GM21717 (cell line): Measurements from ENCODE around the gene SYNGR4.
"Not testable (repeated sequence)": the region's sequence is repeated elsewhere in the genome, so short reads cannot be mapped to it uniquely, and the experiment has no call there.

ENCODE experiments used
- ATAC-seq: cut with Tn5 transposase; IDR thresholded peaks from one replicate; pipeline ENCODE4 v1.9.1; 2021; ENCODE audit warnings: mild to moderate bottlenecking, moderate library complexity; ENCODE audit not compliant: unreplicated experiment

Gene SYNGR4

GRCh38 chr19:48370955-48371354, 6.8 kb downstream of the SYNGR4 start:
- no peak for ATAC-seq

GRCh38 chr19:48371367-48371766, 7.2 kb downstream of the SYNGR4 start:
- ATAC-seq, result no peak

- ATAC-seq, result not testable (repeated sequence)
These were observed 7.6 kb downstream of the SYNGR4 start for GRCh38 chr19:48371771-48372170.

GRCh38 chr19:48372904-48373303, 8.7 kb downstream of the SYNGR4 start:
- ATAC-seq, result no peak

GRCh38 chr19:48373567-48373966, 9.4 kb downstream of the SYNGR4 start:
- ATAC-seq, result no peak

GRCh38 chr19:48378194-48378570, 14.0 kb downstream of the SYNGR4 start:
- ATAC-seq, result no peak

- ATAC-seq, result no peak
These were observed 14.9 kb downstream of the SYNGR4 start for GRCh38 chr19:48379058-48379457.

GRCh38 chr19:48381178-48381950, 17.2 kb downstream of the SYNGR4 start:
- no peak for ATAC-seq

- no peak for ATAC-seq
These were observed 18.1 kb downstream of the SYNGR4 start for GRCh38 chr19:48382286-48382685.

- no peak for ATAC-seq
These were observed 21.4 kb downstream of the SYNGR4 start for GRCh38 chr19:48385461-48386087.

- ATAC-seq, result no peak
These were observed 22.8 kb downstream of the SYNGR4 start for GRCh38 chr19:48386981-48387380.

GRCh38 chr19:48390188-48391099, 26.3 kb downstream of the SYNGR4 start:
- ATAC-seq, result no peak

GRCh38 chr19:48391100-48392005, 27.2 kb downstream of the SYNGR4 start, which contains the start of gene KDELR1:
KDELR1 (minus strand) TSS chr19:48391551; CDS start chr19:48391358, 193 bp downstream.
- ATAC-seq, result peak; percentile 57

GRCh38 chr19:48392006-48392344, 27.8 kb downstream of the SYNGR4 start:
- ATAC-seq, result not testable (repeated sequence)

- no peak for ATAC-seq
These were observed 28.8 kb downstream of the SYNGR4 start for GRCh38 chr19:48392860-48393558.

GRCh38 chr19:48393559-48394330, 29.6 kb downstream of the SYNGR4 start, which contains the start of gene GRIN2D:
GRIN2D (plus strand) TSS chr19:48393668; CDS start chr19:48398393, 4,725 bp downstream.
- ATAC-seq, result no peak

- ATAC-seq, result no peak
These were observed 30.4 kb downstream of the SYNGR4 start for GRCh38 chr19:48394331-48395169.

- ATAC-seq, result no peak
These were observed 30.9 kb downstream of the SYNGR4 start for GRCh38 chr19:48395170-48395455.
